Stimulated activated CD4-positive, alpha-beta T cell treated with anti-CD3 and anti-CD28 coated beads, Interleukin-1b, Interleukin-23, amount 100 ng/mL, for 1 hour (primary cell): ENCODE measurements around the gene LAMC1.
"Not testable (repeated sequence)": the region's sequence is repeated elsewhere in the genome, so short reads cannot be mapped to it uniquely, and the experiment has no call there.

Experiments
- DNase-seq, 2 donors: peaks; one replicate each; pipeline ENCODE4 v3.0.0-alpha.2; 2020; ENCODE audit warnings: low read depth in 2 of 2

LAMC1 gene

DNA sequence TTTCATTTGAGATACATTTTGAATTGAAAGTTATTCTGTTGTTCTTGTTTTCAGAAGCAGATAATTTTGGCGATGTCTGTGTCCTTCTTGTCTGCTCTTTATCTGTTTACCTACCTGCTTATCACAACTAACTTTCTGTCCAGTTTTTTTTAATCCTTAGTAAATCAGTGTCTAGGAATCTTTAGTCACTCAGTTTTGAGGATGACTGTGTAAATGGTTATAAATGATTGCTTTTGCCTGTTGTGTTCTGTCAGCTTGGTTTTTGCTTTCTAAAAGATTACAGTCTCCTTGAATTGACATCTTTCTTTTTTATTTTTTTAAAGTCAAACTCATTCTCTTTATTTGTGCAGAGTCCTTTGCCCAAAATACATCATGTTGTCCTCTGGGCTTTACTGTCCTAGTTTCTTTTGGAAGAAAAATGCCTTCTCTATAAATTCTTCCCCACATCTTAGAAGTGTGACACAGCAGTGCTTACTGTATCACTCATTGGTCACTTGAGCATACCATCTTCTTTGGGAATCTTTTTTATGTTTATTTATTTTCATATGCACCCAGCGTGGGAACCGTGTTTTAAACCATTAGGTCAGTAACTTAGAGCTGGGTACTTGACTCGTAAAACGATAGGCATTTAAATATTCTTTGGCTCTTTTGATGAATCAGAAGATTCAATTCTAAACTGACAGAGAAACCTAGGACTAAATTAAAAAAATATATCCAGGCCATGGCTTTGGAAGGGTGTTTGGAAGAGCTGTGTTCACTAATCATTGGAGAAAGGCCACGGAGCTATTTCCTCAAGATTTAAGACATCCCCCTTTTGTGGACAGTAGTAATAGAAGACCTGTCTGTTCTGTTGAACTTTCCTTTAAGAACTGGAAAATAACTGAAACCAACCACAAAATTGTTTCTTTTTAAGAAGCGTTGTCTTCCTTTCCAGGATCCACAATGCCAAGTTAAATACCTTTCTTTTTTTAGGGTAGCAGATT lies 20.9 kb downstream of the LAMC1 start:
- no peak for DNase-seq

DNA sequence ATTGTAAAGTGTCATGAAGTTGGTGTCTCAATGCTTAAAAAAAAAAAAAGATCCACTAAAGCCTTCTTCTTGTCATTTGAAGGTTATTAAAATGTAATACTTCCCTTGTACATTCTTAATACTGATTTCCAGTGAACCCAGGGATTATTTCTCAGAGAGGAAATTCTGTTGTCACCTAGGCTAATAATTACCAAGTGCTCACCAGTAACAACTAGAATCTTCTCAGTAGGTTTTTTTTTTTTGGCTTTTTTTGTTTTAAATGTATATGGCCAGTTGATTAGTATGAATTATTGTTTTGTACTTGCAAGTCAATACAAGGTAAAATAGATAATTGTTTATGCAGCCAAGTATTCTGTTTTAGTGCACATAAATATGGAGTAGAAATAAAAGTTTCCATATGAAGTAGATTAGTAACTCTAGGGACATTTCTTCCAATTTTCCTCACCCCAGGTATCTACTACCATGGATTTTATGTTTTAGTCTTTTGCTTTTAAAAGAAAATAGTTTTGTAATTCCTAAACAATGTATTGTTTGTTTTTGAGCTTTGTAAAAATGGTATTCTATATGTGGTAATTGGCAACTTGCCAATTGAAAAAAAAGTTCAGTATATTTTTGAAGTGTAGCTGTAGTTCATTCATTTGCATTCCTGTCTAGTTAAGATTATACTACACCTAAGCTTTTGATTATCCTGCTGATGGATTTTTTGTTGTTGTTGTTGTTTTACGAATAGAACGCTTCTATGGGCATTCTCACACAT lies 21.9 kb downstream of the LAMC1 start:
- DNase-seq = no peak

DNA sequence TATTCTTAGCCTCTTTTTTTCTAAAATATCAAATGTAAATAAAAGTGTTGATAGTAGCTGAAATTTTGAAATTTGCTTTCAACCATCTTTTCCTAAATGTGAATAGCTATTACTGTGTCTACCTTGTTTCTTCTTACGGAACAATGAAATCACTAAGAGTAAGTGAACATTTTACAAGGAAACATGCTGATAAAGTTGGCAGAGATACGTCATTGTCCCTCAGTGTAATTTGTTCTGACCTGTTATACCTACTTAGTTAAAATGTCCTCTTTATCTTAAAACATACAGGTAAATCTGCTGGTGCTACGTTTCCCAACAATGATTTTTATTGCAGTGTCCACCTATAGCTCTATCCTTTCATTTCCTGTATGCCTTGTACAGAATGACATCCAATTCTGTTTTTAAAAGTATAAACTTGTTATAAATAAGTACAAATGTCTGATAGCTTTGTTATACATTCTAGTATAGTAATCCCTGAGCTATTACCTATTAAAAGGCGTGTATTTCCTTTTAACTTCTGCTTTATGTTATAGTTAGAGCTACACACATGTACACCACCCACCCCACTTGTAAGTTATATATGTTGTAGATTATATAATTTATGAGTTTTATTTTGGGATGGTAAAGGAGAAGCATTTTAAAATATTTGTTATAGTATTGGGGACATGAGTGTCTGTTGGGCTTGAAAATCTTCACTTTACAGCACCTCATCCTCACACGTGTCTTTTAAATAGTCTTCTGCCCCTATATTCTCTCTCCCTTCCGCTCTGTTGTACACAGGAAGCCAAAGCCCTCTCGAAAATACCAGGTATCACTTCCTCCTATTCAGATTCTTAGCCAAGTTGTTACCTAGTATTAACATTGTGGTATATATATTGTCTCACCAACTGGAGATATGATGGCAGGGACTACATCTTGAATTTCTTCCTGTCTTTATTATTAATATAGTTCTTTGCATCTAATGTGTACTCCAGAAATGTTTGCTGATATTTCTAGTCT lies 25.2 kb downstream of the LAMC1 start:
- no peak for DNase-seq

DNA sequence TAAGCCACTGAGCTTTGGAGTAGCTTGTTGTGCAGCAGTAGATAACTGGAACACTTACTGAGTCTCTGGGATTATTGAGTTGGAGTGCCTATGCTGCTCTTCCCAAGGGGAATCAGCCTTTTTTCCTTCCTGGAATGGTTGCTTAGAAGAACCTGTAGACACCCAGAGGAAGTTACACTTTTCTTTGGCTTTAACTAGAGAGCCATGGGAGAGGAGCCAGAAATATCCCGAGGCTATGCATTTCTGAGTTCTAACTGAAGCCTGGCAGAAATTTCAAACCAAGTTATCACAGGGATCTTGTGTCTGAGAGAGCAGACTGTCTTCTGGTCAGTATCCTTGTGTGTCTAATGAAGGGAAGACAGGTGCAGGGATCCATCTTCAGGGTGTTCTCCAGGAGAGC lies 28.3 kb downstream of the LAMC1 start:
- no peak for DNase-seq

DNA sequence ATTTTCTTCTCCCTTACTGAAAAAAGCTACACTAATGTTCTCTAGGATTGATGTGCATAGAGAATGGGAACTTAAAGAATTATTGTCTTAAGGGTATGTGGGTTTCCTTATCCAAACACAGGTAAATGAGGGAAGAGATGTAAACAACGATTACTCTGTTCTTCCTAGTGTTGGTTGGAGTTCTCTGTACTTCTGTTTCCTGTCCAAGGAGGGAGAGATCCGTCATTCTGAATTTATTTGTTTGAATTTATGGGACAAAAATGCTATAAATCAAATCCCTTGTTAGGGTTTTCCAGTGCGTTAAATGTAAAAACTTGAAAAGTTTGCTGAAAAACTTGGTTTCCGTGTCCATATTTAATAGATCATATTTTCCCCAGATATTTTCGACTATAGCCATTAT lies 29.6 kb downstream of the LAMC1 start:
- DNase-seq = no peak

DNA sequence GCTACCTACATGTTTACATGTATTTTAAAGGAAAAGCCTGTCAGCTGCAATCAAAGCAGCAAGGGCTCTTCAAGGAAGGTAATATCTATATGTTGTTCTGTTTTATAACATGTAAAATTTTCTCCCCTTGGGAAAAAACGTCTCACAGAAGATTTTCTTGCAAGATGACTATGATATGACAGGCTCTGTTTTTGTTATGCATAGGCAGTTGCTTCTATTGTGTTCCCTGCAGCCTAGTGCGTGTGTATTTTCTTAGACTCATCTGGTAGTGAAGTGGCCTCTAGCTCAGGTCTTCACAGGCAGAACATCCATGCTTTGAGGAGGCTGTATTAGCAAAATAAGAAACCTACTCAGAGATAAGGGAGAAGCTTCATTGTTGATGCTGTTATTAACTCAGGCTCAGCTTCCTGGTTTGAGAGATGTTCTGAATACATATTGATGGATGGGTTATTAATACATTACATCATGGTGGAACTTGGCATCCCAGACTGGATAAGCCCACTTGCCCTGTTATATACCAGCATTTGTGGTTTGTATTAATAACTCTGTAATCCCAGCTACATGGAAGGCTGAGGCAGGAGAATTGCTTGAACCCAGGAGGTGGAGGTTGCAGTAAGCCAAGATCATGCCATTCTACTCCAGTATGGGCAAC lies 35.8 kb downstream of the LAMC1 start:
- DNase-seq = no peak

DNA sequence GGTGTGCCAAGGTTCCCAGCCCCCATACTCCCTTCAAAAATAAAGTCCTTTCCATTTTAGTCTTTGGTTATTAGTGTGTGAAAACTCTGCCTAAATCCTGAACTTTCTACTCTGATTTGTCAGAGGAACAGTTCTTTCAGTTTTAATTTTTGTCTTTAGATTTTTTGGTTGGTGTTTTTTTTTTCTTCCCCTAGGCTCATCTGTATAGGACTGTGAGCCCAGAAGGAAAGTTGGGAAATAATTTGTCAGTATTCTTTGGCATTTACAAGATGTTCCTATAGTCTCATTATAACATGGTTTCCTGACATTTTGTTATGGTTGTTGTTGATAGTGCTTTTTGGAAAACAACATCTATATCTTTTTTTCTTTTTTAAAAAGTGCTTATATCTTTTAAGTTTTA lies 38.0 kb downstream of the LAMC1 start:
- no peak for DNase-seq

DNA sequence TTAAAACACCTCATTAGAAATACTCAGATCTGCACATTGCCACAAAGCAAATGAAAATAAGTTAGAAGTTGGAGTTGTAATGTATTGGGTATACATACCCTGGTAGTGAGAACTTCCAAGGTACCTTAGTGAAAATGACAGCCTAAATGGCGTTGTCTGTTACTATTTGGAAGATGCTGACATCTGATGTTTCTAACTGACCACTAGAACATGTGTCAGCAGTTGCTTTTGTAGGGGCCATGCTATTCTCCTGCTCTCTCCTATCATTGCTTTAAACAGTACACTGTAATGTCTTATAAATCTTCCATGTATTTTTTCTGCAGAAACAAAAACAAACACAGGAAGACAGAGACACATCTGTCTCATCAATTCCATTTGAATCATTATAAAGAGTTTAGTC lies 40.1 kb downstream of the LAMC1 start:
- DNase-seq = no peak

DNA sequence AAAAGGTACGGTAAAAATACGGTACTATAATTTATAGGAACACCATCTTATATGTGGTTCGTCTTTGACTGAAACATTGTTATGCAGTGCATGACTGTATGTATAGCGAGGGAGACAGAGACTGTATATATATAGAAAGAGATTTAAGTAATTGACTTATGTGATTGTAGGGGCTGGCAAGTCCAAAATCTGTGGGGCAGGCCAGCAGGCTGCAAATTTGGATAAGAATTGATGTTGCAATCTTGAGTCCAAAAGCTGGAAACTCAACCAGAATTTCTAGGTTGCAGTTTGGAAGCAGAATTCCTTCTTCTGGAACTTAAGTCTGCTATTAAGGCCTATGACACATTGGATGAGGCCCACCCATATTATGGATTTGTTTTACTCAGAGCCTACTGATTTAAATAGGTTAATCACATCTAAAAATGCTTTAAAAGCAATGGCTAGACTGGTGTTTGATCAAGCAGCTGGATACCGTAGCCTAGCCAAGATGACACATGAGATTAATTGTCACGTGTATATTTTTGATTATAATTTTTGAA lies 42.0 kb downstream of the LAMC1 start:
- DNase-seq = no peak

DNA sequence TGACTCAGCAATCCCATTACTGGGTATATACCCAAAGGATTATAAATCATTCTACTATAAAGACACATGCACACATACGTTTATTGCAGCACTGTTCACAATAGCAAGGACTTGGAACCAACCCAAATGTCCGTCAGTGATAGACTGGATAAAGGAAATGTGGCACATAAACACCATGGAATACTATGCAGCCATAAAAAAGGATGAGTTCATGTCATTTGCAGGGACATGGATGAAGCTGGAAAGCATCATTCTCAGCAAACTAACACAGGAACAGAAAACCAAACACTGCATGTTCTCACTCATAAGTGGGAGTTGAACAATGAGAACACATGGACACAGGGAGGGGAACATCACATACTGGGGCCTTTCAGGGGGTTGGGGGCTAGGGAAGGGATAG lies 43.2 kb downstream of the LAMC1 start:
- not testable (repeated sequence) for DNase-seq

DNA sequence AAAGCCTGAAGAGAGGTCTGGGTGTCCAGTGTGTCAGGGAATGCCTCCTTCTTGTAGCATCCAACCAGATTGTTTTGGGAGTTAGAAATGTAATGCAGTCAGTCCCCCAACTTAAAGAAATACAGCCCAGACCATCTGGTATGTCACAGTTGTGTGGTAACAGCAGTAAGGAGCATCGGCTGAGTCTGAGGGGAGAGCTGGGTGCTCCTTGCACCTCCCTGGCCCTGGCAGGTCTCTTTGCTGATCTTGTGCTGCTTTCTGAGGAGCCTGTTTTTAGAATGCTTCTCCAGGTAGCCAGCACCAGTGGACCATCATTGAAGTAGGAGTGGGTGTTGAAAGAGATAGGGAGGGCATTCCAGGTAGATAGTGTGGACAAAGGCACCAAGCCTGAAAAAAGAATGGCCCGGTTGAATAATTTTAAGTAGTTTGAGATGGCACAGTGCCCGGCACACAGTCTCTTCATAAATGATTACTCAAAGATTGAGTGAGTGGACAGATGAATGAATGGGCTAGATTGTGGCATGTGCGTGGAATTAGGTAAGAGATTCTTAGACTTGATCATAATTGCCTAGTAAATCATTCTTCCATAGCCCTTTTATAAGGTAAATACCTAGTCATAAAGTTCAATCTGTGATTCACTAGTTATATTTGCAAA lies 46.5 kb downstream of the LAMC1 start:
- no peak for DNase-seq

DNA sequence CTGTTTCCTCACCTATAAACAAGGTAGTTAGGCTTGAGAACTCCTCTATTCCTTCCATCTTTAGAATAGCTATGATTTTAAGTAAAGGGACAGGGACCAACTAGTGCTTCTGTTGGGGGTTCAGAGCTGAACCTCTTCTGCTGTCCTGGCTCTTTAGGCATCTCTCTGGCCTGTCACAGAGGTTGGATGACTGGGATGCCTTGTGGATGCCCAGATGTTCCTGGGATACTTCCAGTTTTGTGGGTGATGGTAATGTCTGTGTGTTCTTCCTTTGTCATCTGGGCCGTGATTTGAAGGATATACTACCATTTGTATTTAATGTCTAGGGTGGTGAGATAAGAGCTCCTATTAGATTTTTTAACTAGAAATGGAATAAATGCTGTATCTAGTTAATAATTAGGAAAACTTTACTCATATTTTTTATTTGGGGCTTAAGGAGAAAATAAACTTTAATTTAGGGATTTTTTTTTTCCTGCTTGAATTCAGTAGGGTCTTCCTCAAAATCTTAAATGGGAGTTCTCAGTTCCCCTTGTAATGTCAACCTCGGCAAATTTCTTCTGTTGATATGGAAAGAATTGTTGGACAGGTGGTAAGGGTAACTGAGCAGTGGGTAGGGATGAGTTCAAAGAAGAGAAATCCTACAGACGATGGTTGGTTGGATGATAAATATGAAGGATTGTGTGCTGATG lies 47.2 kb downstream of the LAMC1 start:
- DNase-seq = no peak

DNA sequence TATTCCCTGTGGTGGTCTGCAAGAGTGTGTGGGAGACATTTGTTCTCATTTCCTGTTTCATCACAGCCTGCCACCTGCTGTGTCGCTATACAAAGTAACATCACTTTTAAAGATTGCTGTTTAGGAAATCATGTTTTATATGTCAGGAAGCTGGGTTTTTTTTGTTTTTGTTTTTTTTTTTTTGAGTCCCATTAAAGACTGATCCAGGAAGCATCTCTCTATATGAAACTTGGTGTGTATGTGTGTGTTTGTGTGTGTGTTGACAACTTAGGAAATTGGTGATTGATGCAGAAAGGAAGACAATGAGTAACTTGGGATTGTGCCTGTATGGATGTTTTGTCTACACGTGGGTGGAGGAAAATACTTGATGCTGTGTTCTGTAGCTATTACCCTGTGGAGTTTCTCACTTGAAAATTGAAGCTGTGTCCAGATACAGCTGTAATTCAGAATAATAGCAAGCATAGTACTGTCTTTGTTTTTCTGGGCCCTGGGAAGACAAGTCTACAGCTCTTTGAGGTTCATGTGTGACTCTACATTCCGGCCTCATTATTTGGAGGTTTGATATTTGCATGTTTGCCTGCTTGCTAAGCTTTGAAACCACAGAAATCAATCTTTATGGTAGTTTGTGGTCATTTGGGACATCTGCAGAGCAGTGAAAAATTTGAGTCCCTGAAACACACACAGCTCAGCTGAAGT lies 47.9 kb downstream of the LAMC1 start:
- DNase-seq = no peak

DNA sequence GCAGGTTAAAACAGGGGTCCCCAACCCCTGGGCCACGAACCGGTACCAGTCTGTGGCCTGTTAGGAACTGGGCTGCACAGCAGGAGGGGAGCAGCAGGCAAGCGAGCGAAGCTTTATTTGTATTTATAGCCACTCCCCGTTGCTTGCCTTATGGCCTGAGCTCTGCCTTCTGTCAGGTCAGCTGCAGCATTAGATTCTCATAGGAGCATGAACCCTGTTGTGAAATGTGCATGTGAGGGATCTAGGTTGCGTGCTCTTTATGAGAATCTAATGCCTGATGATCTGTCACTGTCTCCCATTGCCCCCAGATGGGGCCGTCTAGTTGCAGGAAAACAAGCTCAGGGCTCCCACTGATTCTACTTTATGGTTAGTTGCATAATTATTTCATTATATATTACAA lies 49.4 kb downstream of the LAMC1 start:
- not testable (repeated sequence) for DNase-seq

DNA sequence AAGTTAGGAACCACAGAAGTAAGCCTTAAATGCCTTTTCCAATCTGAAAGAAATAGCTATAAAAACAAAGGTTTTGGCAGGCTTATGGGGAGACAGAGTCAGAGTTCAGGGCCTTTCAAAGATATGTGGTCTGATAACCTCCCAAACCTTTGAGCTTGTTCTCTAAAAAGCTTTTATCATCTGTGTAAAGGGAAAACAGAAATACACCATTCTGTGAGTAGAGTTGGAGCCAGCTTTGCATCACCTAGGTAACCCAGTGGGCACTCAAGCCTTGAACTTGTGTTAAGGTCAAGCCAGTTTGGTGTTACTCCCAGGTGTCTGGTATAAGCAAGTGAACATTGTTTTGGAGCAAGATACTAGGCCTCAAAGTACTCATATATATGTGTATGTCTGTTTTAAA lies 50.1 kb downstream of the LAMC1 start:
- no peak for DNase-seq

DNA sequence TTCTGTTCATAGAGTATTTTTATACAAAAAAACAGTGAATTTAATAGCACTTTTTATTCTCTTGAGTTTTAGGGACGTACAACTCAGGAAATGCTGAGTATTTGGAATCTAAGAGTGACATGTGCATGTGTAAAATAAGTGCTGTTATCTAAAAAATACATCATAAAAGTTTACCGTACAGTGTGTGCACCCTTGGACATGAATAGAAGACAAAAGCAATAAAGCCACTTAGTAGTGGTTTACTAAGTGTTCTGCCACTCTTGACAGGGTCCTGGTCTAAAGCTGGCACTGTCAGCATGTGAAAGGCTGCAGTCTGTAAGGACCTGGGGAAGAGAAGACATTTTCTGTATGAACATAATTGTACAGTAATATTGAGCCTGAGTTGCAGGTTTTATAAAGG lies 51.0 kb downstream of the LAMC1 start:
- DNase-seq = no peak

DNA sequence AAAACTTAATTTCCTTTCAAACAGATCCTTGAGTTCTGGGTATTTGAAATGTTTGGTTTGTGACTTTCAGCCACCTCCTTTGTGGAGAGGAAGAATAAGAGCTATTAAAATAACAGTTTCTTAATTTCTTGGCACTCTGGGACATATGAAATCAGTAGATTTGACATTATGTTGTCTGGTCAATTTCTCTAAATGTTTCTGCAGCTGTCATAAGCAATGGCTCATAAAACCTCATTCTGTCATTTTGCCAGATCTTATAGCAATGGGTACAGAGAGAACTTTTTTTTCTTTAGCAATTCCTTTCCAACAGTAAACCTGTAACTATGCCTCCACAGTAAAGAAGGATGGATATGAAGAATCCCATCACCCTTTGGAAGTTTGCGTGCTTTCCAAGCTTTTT lies 52.6 kb downstream of the LAMC1 start:
- DNase-seq = no peak

DNA sequence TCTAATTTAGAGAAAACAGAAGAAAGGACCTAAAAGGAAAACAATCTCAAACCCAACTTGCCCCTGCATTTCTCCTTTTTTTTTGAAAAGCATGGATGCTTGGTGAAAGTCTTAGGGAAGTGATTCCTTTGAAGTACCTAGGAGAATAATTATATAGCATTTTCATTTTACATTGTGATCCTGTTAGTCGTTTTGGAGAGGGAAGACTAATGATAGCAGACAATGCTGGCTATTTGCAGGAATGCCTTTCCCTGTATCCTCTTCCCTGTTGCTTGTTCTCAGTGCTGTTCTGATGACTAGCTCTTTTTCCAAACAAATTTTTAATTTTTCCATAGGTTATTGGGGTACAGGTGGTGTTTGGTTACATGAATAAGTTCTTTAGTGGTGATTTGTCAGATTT lies 53.9 kb downstream of the LAMC1 start:
- DNase-seq = no peak

DNA sequence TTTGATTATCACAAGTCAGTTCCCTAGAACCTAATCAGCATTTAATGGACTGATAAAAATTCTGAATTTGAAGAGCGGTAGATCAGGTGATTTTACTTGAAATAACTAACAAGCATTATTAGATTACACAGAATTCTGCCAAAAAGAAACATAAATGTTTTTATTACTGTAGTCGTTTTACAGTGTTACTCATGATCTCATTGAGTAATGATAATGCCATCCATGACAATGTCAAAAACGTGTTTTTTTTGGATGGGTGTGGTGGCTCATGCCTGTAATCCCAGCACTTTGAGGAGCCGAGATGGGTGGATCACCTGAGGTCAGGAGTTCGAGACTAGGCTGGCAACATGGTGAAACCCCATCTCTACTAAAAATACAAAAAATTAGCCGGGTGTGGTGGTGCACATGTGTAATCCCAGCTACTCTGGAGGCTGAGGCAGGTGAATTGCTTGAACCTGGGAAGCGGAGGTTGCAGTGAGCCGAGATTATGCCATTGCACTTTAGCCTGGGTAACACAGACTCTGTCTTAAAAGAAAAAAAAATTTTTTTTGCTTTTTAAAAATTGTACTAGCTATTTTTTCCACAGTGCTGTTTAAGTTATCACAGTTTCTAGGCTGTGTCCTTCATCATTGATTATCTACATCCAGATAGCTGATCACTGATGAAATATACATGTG lies 56.6 kb downstream of the LAMC1 start:
- no peak for DNase-seq
